Measurements from ENCODE around the gene GPRC5A.
A peak's percentile ranks its signal among the peaks of the same experiment; 100 is the strongest.

The GPRC5A gene

DNA sequence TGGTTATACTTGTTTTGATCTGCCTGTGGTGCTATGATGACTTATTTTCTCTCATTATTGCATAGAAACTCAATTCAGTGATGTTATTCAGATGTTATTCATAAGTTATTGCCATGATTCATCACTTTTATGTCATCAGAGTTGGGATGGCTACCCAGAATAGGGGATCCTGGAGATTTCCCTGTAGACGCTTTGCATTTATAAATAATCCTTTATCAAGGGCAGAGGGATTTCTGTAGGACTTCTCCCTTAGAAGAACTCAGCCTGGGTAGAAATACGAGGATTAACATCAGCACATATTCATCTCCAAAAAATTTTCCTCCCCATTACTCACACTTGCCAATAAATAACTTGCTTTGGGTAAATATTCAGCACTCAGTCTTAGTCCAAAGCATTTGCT, 4.9 kb downstream of the GPRC5A start:
- DNase-seq (ENCODE audit: low read depth) = no peak
- no peak overlapping the region for H3K4me3 ChIP-seq (ENCODE audit: low read depth, low read length)
- TF ChIP-seq, protein P1, sequence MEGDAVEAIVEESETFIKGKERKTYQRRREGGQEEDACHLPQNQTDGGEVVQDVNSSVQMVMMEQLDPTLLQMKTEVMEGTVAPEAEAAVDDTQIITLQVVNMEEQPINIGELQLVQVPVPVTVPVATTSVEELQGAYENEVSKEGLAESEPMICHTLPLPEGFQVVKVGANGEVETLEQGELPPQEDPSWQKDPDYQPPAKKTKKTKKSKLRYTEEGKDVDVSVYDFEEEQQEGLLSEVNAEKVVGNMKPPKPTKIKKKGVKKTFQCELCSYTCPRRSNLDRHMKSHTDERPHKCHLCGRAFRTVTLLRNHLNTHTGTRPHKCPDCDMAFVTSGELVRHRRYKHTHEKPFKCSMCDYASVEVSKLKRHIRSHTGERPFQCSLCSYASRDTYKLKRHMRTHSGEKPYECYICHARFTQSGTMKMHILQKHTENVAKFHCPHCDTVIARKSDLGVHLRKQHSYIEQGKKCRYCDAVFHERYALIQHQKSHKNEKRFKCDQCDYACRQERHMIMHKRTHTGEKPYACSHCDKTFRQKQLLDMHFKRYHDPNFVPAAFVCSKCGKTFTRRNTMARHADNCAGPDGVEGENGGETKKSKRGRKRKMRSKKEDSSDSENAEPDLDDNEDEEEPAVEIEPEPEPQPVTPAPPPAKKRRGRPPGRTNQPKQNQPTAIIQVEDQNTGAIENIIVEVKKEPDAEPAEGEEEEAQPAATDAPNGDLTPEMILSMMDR (IDR thresholded peaks at IDR 0.05; ENCODE audit: insufficient read depth, low read depth, low read length, missing control alignments) = no peak

DNA sequence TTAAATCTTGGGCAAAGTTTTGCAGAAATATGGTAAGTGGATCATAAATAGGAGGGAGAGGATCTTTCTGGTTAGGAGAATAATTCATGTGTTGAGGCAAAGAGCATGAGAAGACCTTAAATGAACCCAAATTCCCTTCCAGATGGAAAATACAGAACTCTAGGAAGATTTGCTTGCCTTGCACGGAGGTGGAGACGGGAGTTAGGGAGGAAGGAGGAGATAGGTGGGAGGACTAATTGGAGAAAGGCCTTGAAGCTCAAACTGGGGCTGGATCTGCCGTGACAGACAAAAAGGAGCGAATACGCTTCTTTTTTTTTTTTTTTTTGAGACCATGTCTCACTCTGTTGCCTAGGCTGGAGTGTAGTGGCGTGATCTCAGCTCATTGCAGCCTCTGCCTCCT, 5.9 kb downstream of the GPRC5A start:
- DNase-seq (ENCODE audit: low read depth) = no peak
- no peak overlapping the region for H3K4me3 ChIP-seq (ENCODE audit: low read depth, low read length)
- TF ChIP-seq, protein P1 (IDR thresholded peaks at IDR 0.05; ENCODE audit: insufficient read depth, low read depth, low read length, missing control alignments) = no peak

DNA sequence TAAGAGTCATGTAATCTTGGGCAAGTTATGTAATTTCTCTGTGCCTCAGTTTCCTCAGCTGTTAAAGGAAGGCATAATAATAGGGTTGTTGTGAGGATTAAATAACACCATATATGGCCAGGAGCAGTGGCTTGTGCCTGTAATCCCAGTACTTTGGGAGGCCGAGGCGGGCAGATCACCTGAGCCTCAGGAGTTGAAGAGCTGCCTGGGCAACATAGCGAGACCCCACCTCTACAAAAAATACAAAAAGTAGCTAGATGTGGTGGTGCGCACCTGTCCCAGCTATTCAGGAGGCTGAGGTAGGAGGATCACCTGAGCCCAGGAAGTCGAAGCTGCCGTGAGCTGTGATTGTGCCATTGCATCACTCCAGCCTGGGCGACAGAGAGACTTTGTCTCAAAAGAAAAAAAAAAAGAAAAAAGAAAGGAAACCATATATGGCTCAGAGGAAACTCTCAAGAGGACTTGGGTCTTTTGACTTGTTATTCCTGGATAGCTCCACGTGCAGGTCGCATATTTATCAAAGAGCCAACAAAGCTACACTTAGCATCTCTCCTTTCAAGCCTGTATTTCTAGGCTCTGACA, 6.9 kb downstream of the GPRC5A start:
- TF ChIP-seq, protein P1 (IDR thresholded peaks at IDR 0.05; ENCODE audit: insufficient read depth, low read depth, low read length, missing control alignments) = no peak
- no peak for DNase-seq (ENCODE audit: low read depth)
- H3K4me3 ChIP-seq (ENCODE audit: low read depth, low read length) = no peak overlapping the region

DNA sequence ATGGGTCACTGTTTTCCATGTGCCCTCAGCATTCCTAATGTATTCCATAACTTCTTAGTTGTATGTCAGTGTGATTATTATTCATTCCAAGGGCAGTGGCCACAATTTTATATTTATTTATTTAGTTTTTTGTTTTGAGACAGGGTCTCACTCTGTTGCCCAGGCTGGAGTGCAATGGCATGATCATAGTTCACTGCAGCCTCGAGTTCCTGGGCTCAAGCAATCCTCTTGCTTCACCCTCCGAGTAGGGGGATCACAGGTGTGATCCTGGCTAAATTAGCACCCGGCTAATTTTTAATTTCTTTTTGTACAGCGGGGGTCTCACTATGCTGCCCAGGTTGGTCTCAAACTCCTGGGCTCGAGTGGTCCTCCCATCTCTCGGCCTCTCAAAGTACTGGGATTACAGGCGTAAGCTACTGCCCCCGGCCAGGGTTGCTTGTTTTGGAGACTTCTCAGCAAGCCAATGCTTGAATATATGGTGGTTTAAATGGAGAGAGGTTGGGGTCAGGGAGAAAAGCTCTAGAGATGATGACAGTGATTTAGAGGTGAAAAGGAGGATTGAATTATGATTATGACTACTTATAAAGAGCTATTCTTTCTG, 7.6 kb downstream of the GPRC5A start:
- H3K4me3 ChIP-seq (ENCODE audit: low read depth, low read length) = no peak overlapping the region

DNA sequence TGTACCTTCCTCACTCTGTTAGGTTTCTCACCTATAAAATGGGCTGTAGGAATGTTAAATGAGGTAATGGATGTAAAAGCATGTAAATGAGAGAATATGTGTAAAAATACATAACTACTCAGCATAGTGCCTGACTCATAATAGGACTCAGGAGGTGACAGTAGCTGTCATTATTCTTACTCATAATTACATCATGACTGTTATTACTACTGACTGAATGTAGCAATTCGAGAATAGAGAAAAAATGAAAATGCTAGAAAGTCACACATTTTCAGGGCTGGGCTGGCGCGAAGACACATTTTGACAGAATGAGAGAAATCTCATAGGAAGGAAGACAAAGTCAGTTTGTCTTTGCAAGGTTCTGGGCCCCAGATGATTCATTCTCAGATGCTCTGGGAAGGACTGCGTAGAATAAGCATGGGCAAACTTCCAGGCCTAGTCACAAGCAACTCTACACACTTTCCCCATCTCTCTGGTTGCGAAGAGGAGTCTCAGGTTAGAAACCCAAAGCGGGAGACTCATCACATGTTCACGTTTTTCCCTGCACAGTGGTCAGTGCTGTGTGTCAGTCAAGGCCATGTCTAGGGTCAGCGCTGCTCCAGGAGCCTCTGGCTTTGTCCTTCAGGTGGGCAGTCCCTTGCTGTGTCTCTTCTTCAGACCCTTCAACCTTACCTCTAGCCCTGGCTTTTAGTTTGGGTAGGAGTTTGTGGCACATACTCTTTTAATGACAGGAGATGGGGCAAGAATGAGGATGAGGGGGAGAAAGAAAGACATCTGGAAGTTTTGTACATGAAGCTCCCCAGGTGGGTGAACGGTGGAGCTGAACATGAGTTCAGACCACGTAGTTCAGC, 8.4 kb downstream of the GPRC5A start:
- TF ChIP-seq, protein P1 (IDR thresholded peaks at IDR 0.05; ENCODE audit: insufficient read depth, low read depth, low read length, missing control alignments) = no peak
- no peak overlapping the region for H3K4me3 ChIP-seq (ENCODE audit: low read depth, low read length)

More for the DNA sequence above, 7.6 kb downstream of the GPRC5A start:
- TF ChIP-seq, protein P1 (IDR thresholded peaks at IDR 0.05; ENCODE audit: insufficient read depth, low read depth, low read length, missing control alignments) = no peak
- no peak for DNase-seq (ENCODE audit: low read depth)

DNA sequence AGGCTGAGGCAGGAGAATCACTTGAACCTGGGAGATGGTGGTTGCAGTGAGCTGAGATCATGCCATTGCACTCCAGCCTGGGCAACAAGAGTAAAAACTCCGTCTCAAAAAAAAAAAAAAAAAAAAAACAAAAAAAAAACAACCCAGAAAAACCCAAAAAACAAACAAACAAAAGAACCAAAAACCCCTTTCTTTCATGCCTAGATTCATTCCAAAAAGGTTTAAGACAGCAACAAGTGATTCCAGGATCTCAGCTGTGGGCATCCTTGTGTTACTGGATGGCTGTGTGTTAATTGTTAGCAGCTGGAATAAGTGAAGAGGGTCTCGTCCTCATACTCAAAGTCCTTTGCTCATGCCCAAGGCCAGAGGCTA, 9.4 kb downstream of the GPRC5A start:
- TF ChIP-seq, protein P1 (IDR thresholded peaks at IDR 0.05; ENCODE audit: insufficient read depth, low read depth, low read length, missing control alignments) = no peak
- H3K4me3 ChIP-seq (ENCODE audit: low read depth, low read length) = no peak overlapping the region

More for the DNA sequence above, 8.4 kb downstream of the GPRC5A start:
- peak; percentile 47 for DNase-seq (ENCODE audit: low read depth)

More for the DNA sequence above, 9.4 kb downstream of the GPRC5A start:
- DNase-seq (ENCODE audit: low read depth) = no peak

Measured in GM12865 (cell line).